ENCODE measurements around the gene LEPROT. TPM values are rescaled to one million over a fixed set of nuclear protein-coding genes. Genes with fewer than 3 reads are reported as not detected.

Gene LEPROT
- total and polyA plus RNA-seq, 8 donors = 9.3 to 101 (median 28.7) TPM

DNA sequence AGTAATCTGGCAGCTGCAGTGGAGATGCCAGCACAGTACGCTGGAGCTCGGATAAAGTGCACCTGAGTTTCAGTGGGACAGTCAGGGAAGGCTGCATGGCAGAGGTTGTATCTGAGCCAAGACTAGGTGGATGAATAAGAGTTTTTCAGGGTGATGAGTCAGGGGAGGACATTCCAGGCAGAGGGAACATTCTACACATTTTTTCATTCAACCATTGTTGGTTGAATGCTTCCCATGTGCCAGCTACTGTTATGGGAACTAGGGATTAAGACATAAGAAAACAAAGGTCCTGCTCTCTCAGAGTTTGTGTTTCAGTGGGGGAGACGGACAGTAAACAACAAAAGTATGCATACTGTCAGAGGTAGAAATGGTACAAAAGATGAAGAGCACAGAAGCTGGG, 5.2 kb downstream of the LEPROT start:
- Histone ChIP-seq H3K9me3 (no peaks in the 10 kb centered on the region), H3K27ac (peak overlapping the region in 1 of 5 donors; percentile 20), H3K4me3 (no peak overlapping the region), H3K4me1 (peaks cover 15 to 62% (median 31%) of the 10 kb centered on the region in 4 donors), H3K27me3 (no peaks in the 10 kb centered on the region), H3K36me3 (peaks cover 20 to 55% (median 47%) of the 10 kb centered on the region in 4 donors)
- WGBS, 5 donors = 88 to 96% (median 92%) methylated on average over 3 of the region's 3 CpGs
- DNase-seq = no peak
- no peak for TF ChIP-seq POLR2AphosphoS5 (IDR thresholded peaks at IDR 0.05)
- no peak for TF ChIP-seq POLR2A (IDR thresholded peaks at IDR 0.05)
- no peak for TF ChIP-seq EP300 (IDR thresholded peaks at IDR 0.05)
- TF ChIP-seq, protein P1, sequence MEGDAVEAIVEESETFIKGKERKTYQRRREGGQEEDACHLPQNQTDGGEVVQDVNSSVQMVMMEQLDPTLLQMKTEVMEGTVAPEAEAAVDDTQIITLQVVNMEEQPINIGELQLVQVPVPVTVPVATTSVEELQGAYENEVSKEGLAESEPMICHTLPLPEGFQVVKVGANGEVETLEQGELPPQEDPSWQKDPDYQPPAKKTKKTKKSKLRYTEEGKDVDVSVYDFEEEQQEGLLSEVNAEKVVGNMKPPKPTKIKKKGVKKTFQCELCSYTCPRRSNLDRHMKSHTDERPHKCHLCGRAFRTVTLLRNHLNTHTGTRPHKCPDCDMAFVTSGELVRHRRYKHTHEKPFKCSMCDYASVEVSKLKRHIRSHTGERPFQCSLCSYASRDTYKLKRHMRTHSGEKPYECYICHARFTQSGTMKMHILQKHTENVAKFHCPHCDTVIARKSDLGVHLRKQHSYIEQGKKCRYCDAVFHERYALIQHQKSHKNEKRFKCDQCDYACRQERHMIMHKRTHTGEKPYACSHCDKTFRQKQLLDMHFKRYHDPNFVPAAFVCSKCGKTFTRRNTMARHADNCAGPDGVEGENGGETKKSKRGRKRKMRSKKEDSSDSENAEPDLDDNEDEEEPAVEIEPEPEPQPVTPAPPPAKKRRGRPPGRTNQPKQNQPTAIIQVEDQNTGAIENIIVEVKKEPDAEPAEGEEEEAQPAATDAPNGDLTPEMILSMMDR (IDR thresholded peaks at IDR 0.05) = no peak
- intact Hi-C loops (cut with DNase I; ENCODE audit: low total_unique reads) = loop anchor here (10.0 kb wide), 1 partner anchor 269 kb away; no protein-coding TSS in a partner anchor

DNA sequence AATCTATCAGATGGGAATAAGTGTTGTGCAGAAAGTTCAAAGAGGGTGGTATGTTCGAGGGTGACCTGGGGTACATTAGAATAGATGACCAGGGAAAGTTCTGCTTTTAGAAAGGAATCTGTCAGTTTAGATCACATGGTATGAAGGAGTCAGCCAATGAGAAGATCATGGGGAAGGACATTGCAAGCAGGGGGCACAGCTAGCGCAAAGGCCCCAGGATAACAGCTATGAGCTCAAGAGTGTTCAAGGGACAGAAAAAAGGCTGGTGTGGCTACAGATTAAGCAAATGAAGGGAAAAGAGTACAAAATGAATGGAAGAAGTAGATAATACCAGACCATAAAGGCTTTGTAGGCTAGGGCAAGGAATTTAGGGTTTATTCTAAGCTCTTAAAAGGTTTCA, 8.6 kb downstream of the LEPROT start:
- DNase-seq = no peak
- H3K9me3 ChIP-seq = no peaks in the 10 kb centered on the region
- peak overlapping the region in 2 of 5 donors; percentile 27 to 53 for H3K27ac ChIP-seq
- peaks cover 0 to 52% (median 12%) of the 10 kb centered on the region in 4 donors for H3K4me1 ChIP-seq
- WGBS, 5 donors = 84 to 96% (median 94%) methylated on average over 2 of the region's 2 CpGs
- H3K36me3 ChIP-seq = peaks cover 20 to 77% (median 64%) of the 10 kb centered on the region in 4 donors
- TF ChIP-seq, protein P1 (IDR thresholded peaks at IDR 0.05) = no peak
- TF ChIP-seq EP300 (IDR thresholded peaks at IDR 0.05) (no peak), POLR2A (IDR thresholded peaks at IDR 0.05) (no peak), POLR2AphosphoS5 (IDR thresholded peaks at IDR 0.05) (no peak)
- H3K27me3 ChIP-seq = no peaks in the 10 kb centered on the region
- intact Hi-C loops (cut with DNase I; ENCODE audit: low total_unique reads) = loop anchor here (10.0 kb wide), 1 partner anchor 266 kb away; no protein-coding TSS in a partner anchor
- H3K4me3 ChIP-seq = no peak overlapping the region

DNA sequence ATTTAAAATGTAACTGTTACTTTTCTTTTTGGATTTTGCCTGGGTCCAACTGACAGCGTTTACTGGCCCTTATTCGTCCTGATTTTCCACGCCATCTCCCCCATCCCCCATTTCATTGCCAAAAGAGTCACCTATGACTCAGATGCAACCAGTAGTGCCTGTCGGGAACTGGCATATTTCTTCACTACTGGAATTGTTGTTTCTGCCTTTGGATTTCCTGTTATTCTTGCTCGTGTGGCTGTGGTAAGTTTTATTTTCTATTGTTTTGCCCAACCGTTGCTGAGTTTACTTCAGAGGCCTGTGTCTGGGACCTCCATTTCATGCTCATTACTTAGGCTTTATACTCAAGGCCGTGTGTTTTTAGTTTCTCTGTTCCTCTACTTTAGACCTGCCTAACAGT, 9.3 kb downstream of the LEPROT start:
- no peak overlapping the region for H3K4me3 ChIP-seq
- peak overlapping the region in 4 of 5 donors; percentile 3 to 53 (median 20) for H3K27ac ChIP-seq
- H3K36me3 ChIP-seq = peaks cover 20 to 81% (median 67%) of the 10 kb centered on the region in 4 donors
- no peaks in the 10 kb centered on the region for H3K9me3 ChIP-seq
- TF ChIP-seq POLR2AphosphoS5 (IDR thresholded peaks at IDR 0.05) = peak in 1 of 3 donors; percentile 48
- TF ChIP-seq, protein P1 (IDR thresholded peaks at IDR 0.05) = no peak
- 51 to 69% (median 66%) methylated on average over 7 of the region's 7 CpGs for WGBS, 5 donors
- H3K4me1 ChIP-seq = peaks cover 0 to 45% (median 9%) of the 10 kb centered on the region in 4 donors
- no peaks in the 10 kb centered on the region for H3K27me3 ChIP-seq
- intact Hi-C loops (cut with DNase I; ENCODE audit: low total_unique reads) = loop anchor here (10.0 kb wide), 1 partner anchor 265 kb away; no protein-coding TSS in a partner anchor
- no peak for DNase-seq

DNA sequence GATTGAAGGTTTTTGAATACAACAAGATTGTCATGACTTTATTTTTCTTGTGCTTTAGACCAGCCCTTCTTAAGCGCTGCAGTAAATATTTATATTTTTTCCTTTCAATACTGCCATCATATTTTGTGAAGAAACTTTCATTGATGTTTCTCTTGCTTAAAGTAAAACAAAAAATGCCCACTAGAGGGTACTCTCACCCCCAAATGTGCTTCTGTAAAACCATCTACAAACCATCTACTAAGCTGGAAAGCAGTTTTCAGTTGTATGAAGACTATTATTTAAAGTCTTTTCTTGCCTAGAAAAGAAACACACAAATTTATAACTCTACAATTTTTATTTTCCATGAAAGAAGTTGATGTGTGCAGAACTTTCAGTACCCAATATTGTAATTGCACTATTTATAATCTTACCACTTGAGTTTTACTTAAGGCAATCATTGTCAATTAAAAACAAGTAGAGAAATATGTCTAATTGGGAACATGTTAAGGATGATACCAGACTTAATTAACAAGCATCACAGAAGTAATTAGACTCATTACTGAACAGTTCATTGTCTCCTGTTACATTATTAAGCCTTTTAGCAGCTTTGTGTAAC, 10.7 kb downstream of the LEPROT start:
- Histone ChIP-seq H3K27me3 (no peaks in the 10 kb centered on the region), H3K9me3 (no peaks in the 10 kb centered on the region), H3K36me3 (peaks cover 11 to 71% (median 60%) of the 10 kb centered on the region in 4 donors), H3K4me3 (no peak overlapping the region), H3K27ac (peak overlapping the region in 2 of 5 donors; percentile 27 to 32), H3K4me1 (peaks cover 0 to 45% (median 14%) of the 10 kb centered on the region in 4 donors)
- intact Hi-C loops (cut with DNase I; ENCODE audit: low total_unique reads) = no loop called here
- TF ChIP-seq, protein P1 (IDR thresholded peaks at IDR 0.05) = peak in 4 of 7 experiments; percentile 42 to 56 (median 43)
- TF ChIP-seq EP300 (IDR thresholded peaks at IDR 0.05) (no peak), POLR2AphosphoS5 (IDR thresholded peaks at IDR 0.05) (no peak), POLR2A (IDR thresholded peaks at IDR 0.05) (no peak)
- DNase-seq = peak in 1 of 2 donors; percentile 71
- 0 to 46% (median 28%) methylated on average over 1 of the region's 1 CpG for WGBS, 5 donors

Data from stomach (tissue), 9 donors.